HG03460 (cell line): Measurements from ENCODE around the gene HIP1.
"Not testable (repeated sequence)": the region's sequence is repeated elsewhere in the genome, so short reads cannot be mapped to it uniquely, and the experiment has no call there.

Source experiments
- ATAC-seq: cut with Tn5 transposase; IDR thresholded peaks from one replicate; pipeline ENCODE4 v1.9.1; 2021; ENCODE audit not compliant: unreplicated experiment

Gene HIP1

GRCh38 chr7:75619636-75620035 is 119.1 kb downstream of the HIP1 start:
- ATAC-seq = no peak

GRCh38 chr7:75617634-75618234 is 121.0 kb downstream of the HIP1 start:
- ATAC-seq = no peak

GRCh38 chr7:75616421-75617167 is 122.1 kb downstream of the HIP1 start:
- no peak for ATAC-seq

GRCh38 chr7:75614401-75614800 is 124.3 kb downstream of the HIP1 start:
- no peak for ATAC-seq

DNA sequence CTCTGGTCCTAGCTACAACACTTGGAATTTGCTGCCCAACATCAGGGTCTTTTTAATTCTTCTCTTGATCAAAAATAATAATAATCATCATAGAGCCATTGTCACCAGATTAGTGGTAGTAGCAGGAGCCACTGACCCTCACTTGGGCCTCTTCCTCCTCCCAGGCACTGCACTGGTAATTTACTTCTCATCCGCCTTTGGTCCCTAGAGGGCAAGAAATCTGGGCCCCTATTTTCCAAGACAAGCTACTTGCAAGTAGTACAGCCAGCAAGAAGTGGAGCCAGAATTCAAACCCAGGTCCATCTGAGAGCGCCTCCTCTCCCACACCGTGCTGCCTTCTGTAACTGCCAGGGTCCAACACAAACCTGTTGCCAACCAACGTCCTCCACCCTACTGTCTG is 125.4 kb downstream of the HIP1 start:
- no peak for ATAC-seq

GRCh38 chr7:75611557-75612178 is 127.1 kb downstream of the HIP1 start:
- no peak for ATAC-seq

GRCh38 chr7:75609416-75609815 is 129.3 kb downstream of the HIP1 start:
- not testable (repeated sequence) for ATAC-seq

DNA sequence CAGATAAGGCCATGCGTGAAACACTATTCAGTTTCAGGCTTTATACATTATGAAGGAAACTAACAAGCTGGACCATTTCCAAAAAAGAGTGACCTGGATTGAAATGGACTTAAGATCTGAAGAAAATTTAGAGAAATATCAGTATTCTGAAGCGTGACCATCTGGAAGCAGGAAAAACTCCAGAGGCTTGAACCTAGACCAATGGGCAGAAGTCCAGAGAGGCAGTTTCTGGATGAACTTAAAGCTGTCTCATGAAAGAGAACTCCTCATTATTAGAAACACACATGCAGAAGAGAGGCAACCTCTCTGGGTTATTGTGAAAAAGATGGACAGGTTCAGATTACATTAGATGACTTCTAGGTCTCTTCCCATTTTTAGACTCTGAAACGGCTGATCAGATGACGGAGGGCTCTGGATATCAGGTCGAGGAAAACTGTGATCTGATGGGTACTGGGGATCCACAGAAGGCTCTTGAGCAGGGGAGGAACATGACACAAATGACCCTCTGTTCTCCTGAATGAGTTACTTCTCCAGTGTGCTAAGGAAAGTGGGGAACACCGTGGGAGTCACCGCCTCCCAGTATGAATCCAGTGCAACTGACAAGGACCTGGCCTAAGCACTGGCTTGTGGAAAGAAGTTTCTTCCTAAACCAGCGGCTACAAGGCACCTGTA is 130.2 kb downstream of the HIP1 start:
- no peak for ATAC-seq

DNA sequence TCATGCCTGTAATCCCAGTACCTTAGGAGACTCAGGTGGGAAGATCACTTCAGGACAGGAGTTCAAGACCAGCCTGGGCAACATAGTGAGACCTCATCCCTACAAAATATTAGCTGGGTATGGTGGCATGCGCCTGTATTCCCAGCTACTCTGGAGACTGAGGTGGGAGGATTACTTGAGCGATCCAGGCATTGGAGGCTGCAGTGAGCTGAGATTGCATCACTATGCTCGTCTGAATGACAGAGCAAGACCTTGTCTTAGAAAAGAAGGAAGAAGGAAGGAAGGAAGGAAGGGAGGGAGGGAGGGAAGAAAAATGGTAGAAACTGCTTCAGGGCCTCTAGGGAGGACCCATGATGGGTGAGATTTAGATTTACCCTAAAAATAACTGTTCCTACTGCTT is 134.3 kb downstream of the HIP1 start:
- ATAC-seq = no peak

DNA sequence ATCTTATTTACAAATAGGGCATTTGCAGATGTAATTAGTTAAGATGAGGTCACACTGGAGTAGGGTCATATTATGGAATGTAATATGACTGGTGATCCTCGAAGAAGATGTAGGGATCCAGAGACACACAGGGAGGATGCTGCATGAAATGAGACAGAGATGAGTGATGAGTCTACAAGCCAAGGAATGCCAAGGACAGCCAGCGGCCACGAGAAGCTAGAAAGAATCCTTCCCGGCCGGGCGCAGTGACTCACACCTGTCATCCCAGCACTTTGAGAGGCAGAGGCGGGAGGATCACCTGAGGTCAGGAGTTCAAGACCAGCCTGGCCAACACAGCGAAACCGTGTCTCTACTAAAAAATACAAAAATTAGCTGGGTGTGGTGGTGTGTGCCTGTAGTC is 135.9 kb downstream of the HIP1 start:
- ATAC-seq = not testable (repeated sequence)

DNA sequence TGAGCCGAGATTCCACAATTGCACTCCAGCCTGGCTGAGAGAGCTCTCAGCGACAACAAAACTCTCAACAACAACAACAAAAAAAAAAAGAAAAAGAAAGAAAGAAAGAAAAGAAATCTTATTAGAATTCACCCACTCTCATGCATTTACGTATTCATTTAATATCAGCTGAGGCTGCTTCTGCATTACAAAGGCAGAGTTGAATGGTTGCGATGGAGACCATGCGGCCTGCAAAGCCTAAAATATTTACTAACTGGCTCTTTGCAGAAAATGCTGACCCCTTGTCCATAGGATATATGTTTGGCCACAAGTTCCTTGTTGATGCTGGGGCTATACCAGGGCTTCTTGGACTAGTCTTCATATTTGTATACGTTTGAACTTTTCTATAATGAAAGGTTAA is 137.2 kb downstream of the HIP1 start:
- no peak for ATAC-seq

GRCh38 chr7:75600748-75601147 is 138.0 kb downstream of the HIP1 start:
- ATAC-seq = not testable (repeated sequence)

- ATAC-seq = no peak
Observed at GRCh38 chr7:75599244-75599781, 139.4 kb downstream of the HIP1 start.

DNA sequence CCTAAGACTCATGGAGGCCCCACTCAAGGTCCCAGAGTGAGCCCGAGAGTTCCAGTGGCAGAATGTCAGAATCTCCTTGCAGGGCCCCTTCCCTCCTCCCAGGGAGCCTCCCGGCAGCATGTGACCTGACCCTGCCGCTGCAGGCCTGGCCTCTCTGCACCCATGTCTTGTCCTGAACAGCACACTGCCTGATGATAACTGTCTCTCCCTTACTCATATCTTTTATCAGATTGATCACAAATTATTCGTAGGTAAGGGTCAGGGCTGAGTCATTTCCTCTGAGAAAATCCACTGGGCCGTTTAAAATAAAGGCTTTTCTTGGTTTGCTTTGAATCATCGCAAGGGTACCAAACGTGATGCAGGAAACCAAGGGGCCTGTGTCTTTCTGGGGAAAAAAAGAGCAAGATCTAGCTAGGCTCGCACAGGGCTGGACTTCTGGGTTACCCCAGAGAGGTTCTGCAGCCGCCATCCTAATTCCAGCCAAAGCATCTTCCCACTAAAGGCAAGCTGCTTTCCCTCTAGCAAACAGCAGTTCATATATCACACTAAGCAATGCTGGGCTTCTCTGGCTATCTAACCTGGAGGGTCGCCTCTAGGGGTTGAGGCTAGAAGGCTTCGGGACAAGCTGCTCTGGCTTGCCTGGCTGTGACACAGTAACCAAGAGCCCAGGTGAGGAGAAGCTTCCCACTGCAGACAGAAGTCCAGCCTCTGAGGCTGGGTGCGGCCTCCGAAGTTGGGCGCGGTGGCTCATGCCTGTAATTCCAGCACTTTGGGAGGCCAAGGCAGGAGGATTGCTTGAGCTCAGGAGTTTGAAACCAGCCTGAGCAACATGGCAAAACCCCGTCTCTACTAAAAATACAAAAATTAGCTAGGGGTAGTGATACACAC is 141.8 kb downstream of the HIP1 start:
- ATAC-seq = peak; percentile 47

- ATAC-seq = no peak
Observed at GRCh38 chr7:75595766-75596165, 143.0 kb downstream of the HIP1 start.

DNA sequence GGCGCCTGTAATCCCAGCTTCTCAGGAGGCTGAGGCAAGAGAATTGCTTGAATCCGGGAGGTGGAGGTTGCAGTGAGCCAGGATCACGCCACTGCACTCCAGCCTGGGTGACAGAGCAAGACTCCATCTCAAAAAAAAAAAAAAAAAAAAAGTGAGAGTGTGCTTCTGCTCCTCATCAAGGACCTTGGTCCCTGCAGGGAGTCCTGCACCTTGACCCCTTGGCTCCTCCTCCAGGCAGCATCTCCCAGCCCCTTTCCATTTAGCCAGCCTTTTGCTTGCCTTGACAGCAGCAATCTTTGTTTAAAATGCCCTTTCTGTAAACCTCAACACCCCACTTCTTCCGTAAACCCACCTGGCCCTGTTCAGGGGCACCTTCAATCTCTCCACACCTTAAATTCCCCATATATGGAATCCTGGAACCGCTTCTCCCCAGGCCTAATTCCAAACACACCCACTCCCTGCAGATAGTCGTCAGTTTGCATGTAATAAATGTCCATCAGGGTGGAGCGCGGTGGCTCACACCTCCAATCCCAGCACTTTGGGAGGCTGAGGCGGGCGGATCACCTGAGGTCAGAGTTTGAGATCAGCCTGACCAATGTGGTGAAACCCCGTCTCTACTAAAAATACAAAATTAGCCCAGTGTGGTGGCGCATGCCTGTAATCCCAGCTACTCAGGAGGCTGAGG is 145.1 kb downstream of the HIP1 start:
- ATAC-seq = not testable (repeated sequence)

- ATAC-seq = no peak
Observed at GRCh38 chr7:75591467-75592255, 147.1 kb downstream of the HIP1 start.

DNA sequence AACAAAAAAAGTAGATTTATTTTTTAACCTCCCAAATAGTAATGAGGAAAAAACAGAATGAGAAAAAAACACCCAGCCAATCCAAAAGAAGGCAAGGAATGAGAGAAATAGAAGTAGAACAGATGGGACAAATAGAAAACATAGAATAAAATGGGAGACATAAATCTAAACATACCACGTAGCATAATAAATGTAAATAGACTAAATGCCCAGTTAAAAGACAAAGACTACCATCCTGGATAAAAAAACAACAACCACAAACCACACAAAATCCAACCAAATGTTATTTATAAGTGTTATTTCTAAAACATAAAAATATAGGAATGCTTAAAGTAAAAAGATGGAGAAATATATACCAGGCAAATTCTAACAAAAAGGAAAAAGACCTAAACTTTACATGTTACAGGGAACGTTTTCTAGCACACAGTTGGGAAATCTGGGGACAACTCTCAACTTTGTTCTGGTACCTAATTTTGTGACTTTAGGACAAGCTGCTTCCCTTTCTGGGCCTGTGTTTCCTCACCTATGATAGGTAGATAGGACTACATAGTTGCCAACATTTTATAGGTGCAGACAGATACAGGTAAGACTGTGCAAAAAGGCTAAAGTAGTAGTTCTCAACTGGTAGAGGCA is 148.3 kb downstream of the HIP1 start:
- ATAC-seq = no peak

DNA sequence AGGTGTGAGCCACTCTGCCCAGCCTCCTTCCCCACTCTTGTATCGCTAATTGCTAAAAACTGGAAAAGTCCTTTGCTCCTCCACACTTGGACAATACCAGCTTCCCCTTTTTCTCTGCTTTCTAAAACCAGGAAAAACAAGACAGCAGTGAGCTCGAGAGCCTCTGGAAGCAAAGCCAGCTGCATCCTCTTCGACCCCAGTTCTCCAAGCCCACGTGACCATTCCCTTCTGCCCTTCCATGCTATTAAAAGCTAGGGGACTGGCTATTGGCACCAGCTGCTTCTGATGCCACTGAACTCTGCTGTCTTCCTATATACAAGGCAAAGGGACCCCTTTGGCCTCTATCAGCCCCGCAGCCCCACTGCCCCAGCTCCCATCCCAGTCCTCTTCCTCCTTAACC is 154.4 kb downstream of the HIP1 start:
- no peak for ATAC-seq
